ENCODE measurements around the gene FAT4.
A peak's percentile ranks its signal among the peaks of the same experiment; 100 is the strongest.

FAT4 gene

GRCh38 chr4:125297116-125297515 lies 17.6 kb upstream of the FAT4 start:
- no peak overlapping the region for H3K4me3 ChIP-seq (ENCODE audit: low read depth, low read length)
- no peaks in the 10 kb centered on the region for H3K27me3 ChIP-seq (ENCODE audit: control insufficient read depth, insufficient read depth, low read length)
- H3K36me3 ChIP-seq (ENCODE audit: control insufficient read depth, insufficient read depth, low read length), result no peaks in the 10 kb centered on the region
- no peaks in the 10 kb centered on the region for H3K9me3 ChIP-seq (ENCODE audit: control insufficient read depth, insufficient read depth, low read depth, low read length)
- no peak overlapping the region for H3K9ac ChIP-seq (ENCODE audit: low read length)
- H3K27ac ChIP-seq (ENCODE audit: low read depth, low read length), result no peak overlapping the region
- peaks cover 4% of the 10 kb centered on the region; the same call in 1 of the 2 replicates for H3K4me1 ChIP-seq (ENCODE audit: control insufficient read depth, insufficient read depth, low read length)

GRCh38 chr4:125303058-125303457 lies 11.7 kb upstream of the FAT4 start:
- no peak overlapping the region for H3K4me3 ChIP-seq (ENCODE audit: low read depth, low read length)
- no peak overlapping the region for H3K27ac ChIP-seq (ENCODE audit: low read depth, low read length)
- H3K9me3 ChIP-seq (ENCODE audit: control insufficient read depth, insufficient read depth, low read depth, low read length), result no peaks in the 10 kb centered on the region
- H3K4me1 ChIP-seq (ENCODE audit: control insufficient read depth, insufficient read depth, low read length), result peaks cover 4% of the 10 kb centered on the region; the same call in 1 of the 2 replicates
- no peaks in the 10 kb centered on the region for H3K27me3 ChIP-seq (ENCODE audit: control insufficient read depth, insufficient read depth, low read length)
- no peaks in the 10 kb centered on the region for H3K36me3 ChIP-seq (ENCODE audit: control insufficient read depth, insufficient read depth, low read length)
- no peak overlapping the region for H3K9ac ChIP-seq (ENCODE audit: low read length)

GRCh38 chr4:125303821-125304220 lies 10.9 kb upstream of the FAT4 start:
- Histone ChIP-seq H3K27me3 (ENCODE audit: control insufficient read depth, insufficient read depth, low read length) (no peaks in the 10 kb centered on the region), H3K4me3 (ENCODE audit: low read depth, low read length) (no peak overlapping the region), H3K9ac (ENCODE audit: low read length) (no peak overlapping the region), H3K4me1 (ENCODE audit: control insufficient read depth, insufficient read depth, low read length) (no peaks in the 10 kb centered on the region; the same call in 1 of the 2 replicates), H3K36me3 (ENCODE audit: control insufficient read depth, insufficient read depth, low read length) (no peaks in the 10 kb centered on the region), H3K27ac (ENCODE audit: low read depth, low read length) (no peak overlapping the region), H3K9me3 (ENCODE audit: control insufficient read depth, insufficient read depth, low read depth, low read length) (no peaks in the 10 kb centered on the region)

- Histone ChIP-seq H3K9me3 (ENCODE audit: control insufficient read depth, insufficient read depth, low read depth, low read length) (no peaks in the 10 kb centered on the region), H3K4me3 (ENCODE audit: low read depth, low read length) (no peak overlapping the region), H3K36me3 (ENCODE audit: control insufficient read depth, insufficient read depth, low read length) (no peaks in the 10 kb centered on the region), H3K9ac (ENCODE audit: low read length) (no peak overlapping the region), H3K27me3 (ENCODE audit: control insufficient read depth, insufficient read depth, low read length) (no peaks in the 10 kb centered on the region), H3K4me1 (ENCODE audit: control insufficient read depth, insufficient read depth, low read length) (no peaks in the 10 kb centered on the region; the same call in 1 of the 2 replicates), H3K27ac (ENCODE audit: low read depth, low read length) (no peak overlapping the region)
Measured at GRCh38 chr4:125306112-125306511, 8.6 kb upstream of the FAT4 start.

- no peaks in the 10 kb centered on the region for H3K9me3 ChIP-seq (ENCODE audit: control insufficient read depth, insufficient read depth, low read depth, low read length)
- H3K27ac ChIP-seq (ENCODE audit: low read depth, low read length), result no peak overlapping the region
- no peaks in the 10 kb centered on the region for H3K36me3 ChIP-seq (ENCODE audit: control insufficient read depth, insufficient read depth, low read length)
- H3K4me1 ChIP-seq (ENCODE audit: control insufficient read depth, insufficient read depth, low read length), result no peaks in the 10 kb centered on the region; the same call in 1 of the 2 replicates
- no peak overlapping the region for H3K9ac ChIP-seq (ENCODE audit: low read length)
- H3K27me3 ChIP-seq (ENCODE audit: control insufficient read depth, insufficient read depth, low read length), result no peaks in the 10 kb centered on the region
- no peak overlapping the region for H3K4me3 ChIP-seq (ENCODE audit: low read depth, low read length)
Measured at GRCh38 chr4:125306533-125306932, 8.2 kb upstream of the FAT4 start.

GRCh38 chr4:125311503-125311902 lies 3.3 kb upstream of the FAT4 start:
- Histone ChIP-seq H3K27me3 (ENCODE audit: control insufficient read depth, insufficient read depth, low read length) (peaks cover 9% of the 10 kb centered on the region), H3K4me1 (ENCODE audit: control insufficient read depth, insufficient read depth, low read length) (peaks cover 6% of the 10 kb centered on the region), H3K9me3 (ENCODE audit: control insufficient read depth, insufficient read depth, low read depth, low read length) (no peaks in the 10 kb centered on the region), H3K36me3 (ENCODE audit: control insufficient read depth, insufficient read depth, low read length) (no peaks in the 10 kb centered on the region), H3K27ac (ENCODE audit: low read depth, low read length) (no peak overlapping the region), H3K9ac (ENCODE audit: low read length) (no peak overlapping the region), H3K4me3 (ENCODE audit: low read depth, low read length) (no peak overlapping the region)

- H3K9me3 ChIP-seq (ENCODE audit: control insufficient read depth, insufficient read depth, low read depth, low read length), result no peaks in the 10 kb centered on the region
- H3K4me1 ChIP-seq (ENCODE audit: control insufficient read depth, insufficient read depth, low read length), result peaks cover 13% of the 10 kb centered on the region
- no peak overlapping the region for H3K27ac ChIP-seq (ENCODE audit: low read depth, low read length)
- H3K4me3 ChIP-seq (ENCODE audit: low read depth, low read length), result peak overlapping the region; percentile 7; the same call in 1 of the 2 replicates
- 0 out of 2 replicates have a peak, but pooled peaks cover 3% of the 10 kb centered on the region for H3K36me3 ChIP-seq (ENCODE audit: control insufficient read depth, insufficient read depth, low read length)
- no peak overlapping the region for H3K9ac ChIP-seq (ENCODE audit: low read length)
- H3K27me3 ChIP-seq (ENCODE audit: control insufficient read depth, insufficient read depth, low read length), result peaks cover 29% of the 10 kb centered on the region
Measured at GRCh38 chr4:125313497-125313896, 1.3 kb upstream of the FAT4 start.

- Histone ChIP-seq H3K27me3 (ENCODE audit: control insufficient read depth, insufficient read depth, low read length) (peaks cover 32% of the 10 kb centered on the region), H3K4me3 (ENCODE audit: low read depth, low read length) (peak overlapping the region; percentile 87), H3K4me1 (ENCODE audit: control insufficient read depth, insufficient read depth, low read length) (peaks cover 13% of the 10 kb centered on the region), H3K9ac (ENCODE audit: low read length) (peak overlapping the region; percentile 22), H3K36me3 (ENCODE audit: control insufficient read depth, insufficient read depth, low read length) (0 out of 2 replicates have a peak, but pooled peaks cover 3% of the 10 kb centered on the region), H3K9me3 (ENCODE audit: control insufficient read depth, insufficient read depth, low read depth, low read length) (no peaks in the 10 kb centered on the region), H3K27ac (ENCODE audit: low read depth, low read length) (no peak overlapping the region)
Measured at GRCh38 chr4:125313989-125314667, 627 bp upstream of the FAT4 start.

- no peaks in the 10 kb centered on the region for H3K9me3 ChIP-seq (ENCODE audit: control insufficient read depth, insufficient read depth, low read depth, low read length)
- H3K9ac ChIP-seq (ENCODE audit: low read length), result peak overlapping the region; percentile 68
- H3K36me3 ChIP-seq (ENCODE audit: control insufficient read depth, insufficient read depth, low read length), result 0 out of 2 replicates have a peak, but pooled peaks cover 3% of the 10 kb centered on the region
- peaks cover 13% of the 10 kb centered on the region for H3K4me1 ChIP-seq (ENCODE audit: control insufficient read depth, insufficient read depth, low read length)
- peak overlapping the region; percentile 87 for H3K4me3 ChIP-seq (ENCODE audit: low read depth, low read length)
- H3K27ac ChIP-seq (ENCODE audit: low read depth, low read length), result no peak overlapping the region; the same call in 1 of the 2 replicates
- peaks cover 32% of the 10 kb centered on the region for H3K27me3 ChIP-seq (ENCODE audit: control insufficient read depth, insufficient read depth, low read length)
Measured at GRCh38 chr4:125315576-125316400, 1.0 kb downstream of the FAT4 start.

GRCh38 chr4:125316401-125316790 lies 1.6 kb downstream of the FAT4 start:
- Histone ChIP-seq H3K4me1 (ENCODE audit: control insufficient read depth, insufficient read depth, low read length) (peaks cover 13% of the 10 kb centered on the region), H3K27ac (ENCODE audit: low read depth, low read length) (no peak overlapping the region), H3K9ac (ENCODE audit: low read length) (peak overlapping the region; percentile 55), H3K4me3 (ENCODE audit: low read depth, low read length) (peak overlapping the region; percentile 87), H3K9me3 (ENCODE audit: control insufficient read depth, insufficient read depth, low read depth, low read length) (no peaks in the 10 kb centered on the region), H3K27me3 (ENCODE audit: control insufficient read depth, insufficient read depth, low read length) (peaks cover 32% of the 10 kb centered on the region), H3K36me3 (ENCODE audit: control insufficient read depth, insufficient read depth, low read length) (0 out of 2 replicates have a peak, but pooled peaks cover 3% of the 10 kb centered on the region)

Measured in HUES6 (cell line).